ENCODE results near the gene LRFN2. TPM values are rescaled to one million over a fixed set of nuclear protein-coding genes. Genes with fewer than 3 reads are reported as not detected.

Gene LRFN2
- total and polyA plus RNA-seq, 2 of the 8 experiments (the other 6 are each of a cell fraction or from before 2014, with no cell fraction given) = 2.3 TPM

GRCh38 chr6:40540790-40541189 lies 46.4 kb downstream of the LRFN2 start:
- FAIRE-seq (no peak), DNase-seq (ENCODE audit: low read depth in 1 of 2, low spot score in 2 of 2) (no peak)
- peak overlapping the region; percentile 35; the same call in 1 of the 2 replicates for H2BK20ac ChIP-seq (ENCODE audit: low read length)
- H2BK15ac ChIP-seq (ENCODE audit: low read length) = peak overlapping the region; percentile 61; the same call in 1 of the 2 replicates
- no peak overlapping the region for H4K5ac ChIP-seq (ENCODE audit: insufficient read length, low read depth, low read length)
- no peaks in the 10 kb centered on the region for H4K20me1 ChIP-seq (replicated peaks in 1 of 2; ENCODE audit: control insufficient read depth in 1 of 2, insufficient read depth in 2 of 2, low read length in 2 of 2)
- H3K4me2 ChIP-seq (ENCODE audit: insufficient read depth in 1 of 2, low read depth in 2 of 2, low read length in 2 of 2) = no peak overlapping the region
- H4K8ac ChIP-seq (ENCODE audit: extremely low read depth, insufficient read depth, low read length) = no peak overlapping the region
- H3K4me1 ChIP-seq (replicated peaks in 1 of 4; ENCODE audit: control insufficient read depth in 3 of 4, insufficient read depth in 4 of 4, low read length in 3 of 4) = peaks cover 15 to 33% (median 24%) of the 10 kb centered on the region in 4 experiments
- H3K27ac ChIP-seq (ENCODE audit: low read depth, low read length) = no peak overlapping the region
- H2AFZ ChIP-seq (ENCODE audit: low read length) = no peak overlapping the region
- no peak overlapping the region; the same call in 1 of the 2 replicates for H2AK5ac ChIP-seq (ENCODE audit: low read depth, low read length)
- H4K91ac ChIP-seq (replicated peaks; ENCODE audit: insufficient read length, low read length) = no peak overlapping the region
- peak overlapping the region; percentile 63; the same call in 1 of the 2 replicates for H2BK12ac ChIP-seq (ENCODE audit: low read depth, low read length)
- H3K23me2 ChIP-seq (ENCODE audit: low read depth, low read length) = no peaks in the 10 kb centered on the region
- H3K27me3 ChIP-seq (replicated peaks in 1 of 4; ENCODE audit: control insufficient read depth in 3 of 4, extremely low read depth in 1 of 4, insufficient read depth in 3 of 4, low read length in 3 of 4) = no peaks in the 10 kb centered on the region
- H3K23ac ChIP-seq (ENCODE audit: insufficient read length) = no peak overlapping the region
- peak overlapping the region; percentile 4 for H3K4ac ChIP-seq (replicated peaks; ENCODE audit: insufficient read length, low read depth, low read length)
- ChIA-PET CTCF (ENCODE audit: partially characterized antibody) (interaction anchor here (1.2 to 8.6 kb wide), 4 partner anchors 9 to 46 kb away, joined by 3 to 100 read pairs (median 14); no protein-coding TSS in a partner anchor), POLR2A (ENCODE audit: partially characterized antibody) (interaction anchor here (1.1 to 1.5 kb wide), 3 partner anchors 16 to 44 kb away, joined by 3 to 4 read pairs (median 4); no protein-coding TSS in a partner anchor)
- no peak overlapping the region for H2BK5ac ChIP-seq (ENCODE audit: low read depth, low read length)
- H3K79me1 ChIP-seq (ENCODE audit: low read depth, low read length) = no peaks in the 10 kb centered on the region
- H3K18ac ChIP-seq (ENCODE audit: extremely low read depth, low read length) = no peak overlapping the region; the same call in 1 of the 2 replicates
- no peak overlapping the region for H3K56ac ChIP-seq (replicated peaks; ENCODE audit: insufficient read length, low read depth, low read length)
- H3K4me3 ChIP-seq (ENCODE audit: extremely low read depth in 1 of 4, insufficient read depth in 2 of 4, low read depth in 3 of 4, low read length in 4 of 4) = no peak overlapping the region
- no peaks in the 10 kb centered on the region for H3K79me2 ChIP-seq (ENCODE audit: control insufficient read depth in 1 of 2, insufficient read depth in 2 of 2, low read length in 2 of 2)
- H3K36me3 ChIP-seq (ENCODE audit: control insufficient read depth in 2 of 4, insufficient read depth in 4 of 4, low read length in 3 of 4) = no peaks in the 10 kb centered on the region
- H3K14ac ChIP-seq (ENCODE audit: insufficient read length) = no peak overlapping the region
- H3K9me3 ChIP-seq (ENCODE audit: insufficient read depth in 2 of 2, low read depth in 1 of 2, low read length in 1 of 2) = no peaks in the 10 kb centered on the region
- no peak overlapping the region for H2BK120ac ChIP-seq (replicated peaks; ENCODE audit: low read depth, low read length)
- H3K9ac ChIP-seq (replicated peaks in 1 of 4; ENCODE audit: extremely low read depth in 1 of 4, low read depth in 3 of 4, low read length in 3 of 4) = no peak overlapping the region
- WGBS, 2 experiments (ENCODE audit: extremely low coverage in 1 of 2, insufficient coverage in 1 of 2, insufficient read length in 1 of 2, insufficient replicate concordance in 2 of 2, low coverage in 1 of 2, low lambda C conversion rate in 2 of 2, missing lambda C conversion rate in 1 of 2) = 82% methylated on average over 6 of the region's 6 CpGs; no CpG with 5 or more reads in 1 of the 2 experiments
- TF ChIP-seq NANOG (IDR thresholded peaks at IDR 0.05; ENCODE audit: insufficient read depth, low read depth, low read length, poor library complexity, severe bottlenecking) = no peak
- TF ChIP-seq RBBP5 (IDR thresholded peaks at IDR 0.05; ENCODE audit: borderline replicate concordance, low read depth, low read length) = no peak
- no peak for TF ChIP-seq SP1 (IDR thresholded peaks at IDR 0.05; ENCODE audit: low read depth, low read length)
- no peak for TF ChIP-seq CTBP2 (IDR thresholded peaks at IDR 0.05; ENCODE audit: borderline replicate concordance, insufficient read depth, insufficient read length, low read length)
- TF ChIP-seq, protein P1, sequence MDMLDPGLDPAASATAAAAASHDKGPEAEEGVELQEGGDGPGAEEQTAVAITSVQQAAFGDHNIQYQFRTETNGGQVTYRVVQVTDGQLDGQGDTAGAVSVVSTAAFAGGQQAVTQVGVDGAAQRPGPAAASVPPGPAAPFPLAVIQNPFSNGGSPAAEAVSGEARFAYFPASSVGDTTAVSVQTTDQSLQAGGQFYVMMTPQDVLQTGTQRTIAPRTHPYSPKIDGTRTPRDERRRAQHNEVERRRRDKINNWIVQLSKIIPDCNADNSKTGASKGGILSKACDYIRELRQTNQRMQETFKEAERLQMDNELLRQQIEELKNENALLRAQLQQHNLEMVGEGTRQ (IDR thresholded peaks at IDR 0.05; ENCODE audit: low read length) = no peak
- no peak for TF ChIP-seq SP2 (IDR thresholded peaks at IDR 0.05; ENCODE audit: low read length)
- TF ChIP-seq, protein P2, sequence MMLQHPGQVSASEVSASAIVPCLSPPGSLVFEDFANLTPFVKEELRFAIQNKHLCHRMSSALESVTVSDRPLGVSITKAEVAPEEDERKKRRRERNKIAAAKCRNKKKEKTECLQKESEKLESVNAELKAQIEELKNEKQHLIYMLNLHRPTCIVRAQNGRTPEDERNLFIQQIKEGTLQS (IDR thresholded peaks at IDR 0.05; ENCODE audit: insufficient read depth, low read depth, low read length) = no peak
- TF ChIP-seq TEAD4 (IDR thresholded peaks at IDR 0.05; ENCODE audit: low read depth, low read length) = no peak
- no peak for TF ChIP-seq SIRT6 (IDR thresholded peaks at IDR 0.05; ENCODE audit: low read length)
- TF ChIP-seq EGR1 (IDR thresholded peaks at IDR 0.05; ENCODE audit: borderline replicate concordance, low read depth, low read length) = no peak
- TF ChIP-seq BRCA1 (IDR thresholded peaks at IDR 0.05; ENCODE audit: low read depth, low read length) = no peak
- no peak for TF ChIP-seq SAP30 (IDR thresholded peaks at IDR 0.05; ENCODE audit: insufficient read depth, insufficient replicate concordance, low read length)

Data from H1 (cell line).